ENCODE measurements around the gene LDLRAD3. TPM values are rescaled to one million over a fixed set of nuclear protein-coding genes. Genes with fewer than 3 reads are reported as not detected.

LDLRAD3 gene
- total RNA-seq, 2 experiments from 2014 or later: not detected

DNA sequence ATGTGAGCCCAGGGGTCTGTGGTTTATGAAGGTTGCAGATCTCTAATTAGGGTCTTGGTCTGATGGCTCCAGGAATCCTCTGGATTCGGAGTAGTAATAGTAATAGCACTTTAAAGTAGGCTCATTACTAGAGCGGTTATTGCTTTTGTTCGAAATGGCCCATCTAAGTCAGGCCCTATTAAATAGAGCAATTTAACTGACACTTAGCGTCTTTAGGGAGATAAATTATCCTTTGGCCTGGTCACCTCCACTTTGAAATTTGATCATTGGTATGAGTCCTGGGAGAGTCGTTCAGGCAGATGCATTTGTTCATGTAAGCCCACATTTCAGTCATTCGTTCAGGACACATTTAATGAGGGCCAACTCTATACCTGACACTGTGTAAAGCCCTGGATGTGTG is 54.8 kb downstream of the LDLRAD3 start:
- intact Hi-C loops (cut with micrococcal nuclease; ENCODE audit: unreplicated experiment): no loop called here
- TF ChIP-seq EZH2phosphoT487 (IDR thresholded peaks at IDR 0.05; ENCODE audit: borderline replicate concordance, low read depth, low read length) (no peak), CTCF (conservative IDR thresholded peaks at IDR 0.05; ENCODE audit: low read length) (no peak)
- Histone ChIP-seq H3K27ac (ENCODE audit: low read depth, low read length, poor library complexity, severe bottlenecking) (no peak overlapping the region), H3K4me1 (ENCODE audit: insufficient read depth, low read length, poor library complexity, severe bottlenecking) (no peaks in the 10 kb centered on the region), H3K4me3 (ENCODE audit: low read depth, low read length, poor library complexity, severe bottlenecking) (no peak overlapping the region), H3K36me3 (ENCODE audit: insufficient read depth, low read length) (no peaks in the 10 kb centered on the region), H3K79me2 (ENCODE audit: insufficient read depth, low read depth, low read length) (no peaks in the 10 kb centered on the region), H3K4me2 (ENCODE audit: low read length) (no peak overlapping the region), H3K9me3 (ENCODE audit: low read length) (no peaks in the 10 kb centered on the region), H4K20me1 (ENCODE audit: insufficient read depth, low read length) (no peaks in the 10 kb centered on the region), H2AFZ (ENCODE audit: low read length) (no peak overlapping the region), H3K9me2 (ENCODE audit: insufficient read depth, low read length) (no peaks in the 10 kb centered on the region)
- ChIA-PET CTCF (ENCODE audit: unreplicated experiment) (no interaction called here), POLR2A (no interaction called here)
- no TSS peak for BruUV-seq (replicated peaks)
- DNase-seq (ENCODE audit: low spot score): no peak

DNA sequence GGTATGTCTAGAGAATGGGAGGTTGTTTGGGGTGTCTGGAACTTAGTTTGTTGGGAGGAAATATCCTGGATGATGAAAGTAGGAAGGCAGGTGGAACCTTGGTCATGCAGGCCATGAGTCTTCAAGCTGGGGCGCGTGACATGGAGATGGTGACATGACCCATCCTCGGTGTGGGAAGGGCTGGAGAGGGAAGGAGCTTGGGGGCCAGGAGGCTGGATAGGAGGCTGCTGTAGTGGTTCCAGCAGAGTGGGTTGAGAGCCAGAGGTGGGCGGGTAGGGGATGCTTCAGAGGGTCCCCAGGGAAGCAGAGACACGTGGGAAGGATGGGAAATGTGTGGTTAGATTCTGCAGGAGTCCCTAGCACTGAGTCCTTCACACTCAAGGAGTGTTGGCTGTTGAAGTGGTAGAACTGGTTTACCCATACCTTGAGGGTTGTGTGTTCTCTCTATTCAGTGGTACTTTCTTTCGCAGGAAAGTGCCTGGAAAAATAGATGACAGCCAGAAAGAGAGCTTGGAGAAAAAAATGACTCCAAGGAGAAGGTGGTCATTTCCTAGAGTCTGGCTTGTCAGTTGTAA is 56.8 kb downstream of the LDLRAD3 start:
- no peaks in the 10 kb centered on the region for H3K9me2 ChIP-seq (ENCODE audit: insufficient read depth, low read length)
- no peak overlapping the region for H2AFZ ChIP-seq (ENCODE audit: low read length)
- H4K20me1 ChIP-seq (ENCODE audit: insufficient read depth, low read length): no peaks in the 10 kb centered on the region
- CTCF ChIA-PET (ENCODE audit: unreplicated experiment): no interaction called here
- POLR2A ChIA-PET: interaction anchor here (0.6 kb wide), 1 partner anchor 1374 kb away, joined by 4 read pairs; no protein-coding TSS in a partner anchor
- H3K4me1 ChIP-seq (ENCODE audit: insufficient read depth, low read length, poor library complexity, severe bottlenecking): no peaks in the 10 kb centered on the region
- H3K79me2 ChIP-seq (ENCODE audit: insufficient read depth, low read depth, low read length): no peaks in the 10 kb centered on the region
- TF ChIP-seq CTCF (conservative IDR thresholded peaks at IDR 0.05; ENCODE audit: low read length): no peak
- TF ChIP-seq EZH2phosphoT487 (IDR thresholded peaks at IDR 0.05; ENCODE audit: borderline replicate concordance, low read depth, low read length): no peak
- H3K9me3 ChIP-seq (ENCODE audit: low read length): no peaks in the 10 kb centered on the region
- BruUV-seq (replicated peaks): no TSS peak
- no peak overlapping the region for H3K4me3 ChIP-seq (ENCODE audit: low read depth, low read length, poor library complexity, severe bottlenecking)
- intact Hi-C loops (cut with micrococcal nuclease; ENCODE audit: unreplicated experiment): no loop called here
- DNase-seq (ENCODE audit: low spot score): no peak
- H3K27ac ChIP-seq (ENCODE audit: low read depth, low read length, poor library complexity, severe bottlenecking): no peak overlapping the region
- no peak overlapping the region for H3K4me2 ChIP-seq (ENCODE audit: low read length)
- H3K36me3 ChIP-seq (ENCODE audit: insufficient read depth, low read length): no peaks in the 10 kb centered on the region

DNA sequence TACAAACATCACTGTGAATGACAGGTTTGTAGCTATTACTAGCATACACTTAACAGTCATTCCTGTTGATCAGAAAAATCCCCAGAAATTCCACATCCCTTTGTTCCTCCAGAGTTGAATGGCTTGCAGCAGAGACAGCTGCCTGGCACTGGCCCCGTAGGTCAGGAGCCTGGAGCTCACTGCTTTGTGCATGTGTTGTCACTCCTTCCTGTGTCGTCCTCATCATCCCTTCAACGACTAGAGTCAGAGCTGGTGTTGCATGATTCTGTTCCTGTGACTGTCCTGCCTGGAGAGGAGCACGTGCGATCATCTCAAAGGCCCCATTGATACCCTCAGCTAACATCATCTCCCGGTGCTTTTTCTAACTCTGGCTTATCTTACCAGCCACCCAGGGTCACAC is 58.3 kb downstream of the LDLRAD3 start:
- Histone ChIP-seq H3K4me3 (ENCODE audit: low read depth, low read length, poor library complexity, severe bottlenecking) (no peak overlapping the region), H4K20me1 (ENCODE audit: insufficient read depth, low read length) (no peaks in the 10 kb centered on the region), H2AFZ (ENCODE audit: low read length) (no peak overlapping the region), H3K9me3 (ENCODE audit: low read length) (no peaks in the 10 kb centered on the region), H3K36me3 (ENCODE audit: insufficient read depth, low read length) (no peaks in the 10 kb centered on the region), H3K9me2 (ENCODE audit: insufficient read depth, low read length) (no peaks in the 10 kb centered on the region), H3K4me2 (ENCODE audit: low read length) (no peak overlapping the region), H3K27ac (ENCODE audit: low read depth, low read length, poor library complexity, severe bottlenecking) (no peak overlapping the region), H3K79me2 (ENCODE audit: insufficient read depth, low read depth, low read length) (no peaks in the 10 kb centered on the region), H3K4me1 (ENCODE audit: insufficient read depth, low read length, poor library complexity, severe bottlenecking) (no peaks in the 10 kb centered on the region)
- intact Hi-C loops (cut with micrococcal nuclease; ENCODE audit: unreplicated experiment): no loop called here
- CTCF ChIA-PET (ENCODE audit: unreplicated experiment): no interaction called here
- POLR2A ChIA-PET: interaction anchor here (0.6 to 1.3 kb wide), 5 partner anchors 15 to 396 kb away, joined by 3 read pairs; partner anchors contain the start of gene COMMD9
- TF ChIP-seq CTCF (conservative IDR thresholded peaks at IDR 0.05; ENCODE audit: low read length) (no peak), EZH2phosphoT487 (IDR thresholded peaks at IDR 0.05; ENCODE audit: borderline replicate concordance, low read depth, low read length) (no peak)
- DNase-seq (ENCODE audit: low spot score): no peak
- no TSS peak for BruUV-seq (replicated peaks)
